Heart left ventricle (tissue), 16 donors: Measurements from ENCODE around the gene RALGPS1. TPM values are rescaled to one million over a fixed set of nuclear protein-coding genes. Genes with fewer than 3 reads are reported as not detected.
A peak's percentile ranks its signal among the peaks of the same experiment; 100 is the strongest.

ENCODE experiments used
- ATAC-seq, 4 donors: fragments of 200-7000 bp; cut with Tn5 transposase; one replicate each; pipeline ENCODE4 v1.9.1; 2020 to 2022; ENCODE audit warnings: moderate library complexity in 4 of 4, mild to moderate bottlenecking in 3 of 4, moderate number of reproducible peaks in 1 of 4
- DNase-seq, 5 donors: peaks; one replicate each; pipeline ENCODE4 v3.0.0-alpha.2; 2020
- H3K27ac ChIP-seq, 12 donors: fragments of 200-600 bp; sonication (generic) in 4 of 12; one replicate each; pipeline versions ENCODE4 v1.5.0 to v1.8.0; 2016 to 2022; ENCODE audit warnings: mild to moderate bottlenecking in 2 of 12
- H3K27me3 ChIP-seq, 9 donors: fragments of 200-600 bp; sonication (generic) in 2 of 9; one replicate each; pipeline versions ENCODE4 v1.5.1 to v1.8.0; 2016 to 2022; ENCODE audit warnings: mild to moderate bottlenecking in 3 of 9
- H3K36me3 ChIP-seq, 9 donors: fragments of 200-600 bp; sonication (generic) in 2 of 9; one replicate each; pipeline versions ENCODE4 v1.5.0 to v1.8.0; 2018 to 2022; ENCODE audit warnings: mild to moderate bottlenecking in 2 of 9
- H3K4me1 ChIP-seq, 12 donors: fragments of 200-600 bp; sonication (generic) in 4 of 12; one replicate each; pipeline versions ENCODE4 v1.5.0 to v1.8.0; 2016 to 2022; ENCODE audit warnings: mild to moderate bottlenecking in 3 of 12
- H3K4me3 ChIP-seq, 12 donors: fragments of 200-600 bp; sonication (generic) in 4 of 12; one replicate each; pipeline versions ENCODE4 v1.5.0 to v1.8.0; 2017 to 2022; ENCODE audit warnings: mild to moderate bottlenecking in 9 of 12, moderate library complexity in 4 of 12
- H3K9me3 ChIP-seq, 12 donors: fragments of 200-600 bp; sonication (generic) in 4 of 12; one replicate each; pipeline versions ENCODE4 v1.5.0 to v1.8.0; 2016 to 2022; ENCODE audit warnings: mild to moderate bottlenecking in 1 of 12
- CTCF ChIP-seq, 12 donors: fragments of 200-600 bp; sonication (generic) in 4 of 12; IDR thresholded peaks; one replicate each; pipeline versions ENCODE4 v1.5.0 to v1.8.0; 2018 to 2022; ENCODE audit warnings: antibody characterized with exemption in 12 of 12, mild to moderate bottlenecking in 5 of 12
- POLR2A ChIP-seq, 2 donors: fragments of 450-650 bp; IDR thresholded peaks; one replicate each; pipeline ENCODE4 v1.6.1; 2017; ENCODE audit warnings: antibody characterized with exemption in 2 of 2, mild to moderate bottlenecking in 2 of 2, moderate library complexity in 2 of 2
- WGBS, 4 donors: extraction: QIAGEN DNeasy Blood & Tissue Kit in 2 of 4; methylation state at CpG; one replicate each; pipeline versions ENCODE4 v1.1.5 to v1.1.7; 2013 to 2018; 5-methylcytosine and 5-hydroxymethylcytosine counted together
- intact Hi-C, 10 donors: fragments of 100-400 bp; cut with DNase I; formaldehyde crosslinking; loops; one replicate each; pipeline versions ENCODE4 v1.11.1 to v1.14.2; 2022
- polyA plus RNA-seq, 2 donors: library from polyadenylated mRNA; stranded (reverse); fragments of 200-250 nt; gene quantifications; one replicate each; pipeline ENCODE4 v1.2.3, GENCODE V29; 2013
- total RNA-seq, 9 donors: library from RNA; depleted of rRNA in 2 of 9; stranded (reverse); fragments of >200 nt in 2 of 9; fragmentation: NEBNext Ultra II Directional in 3 of 9; extraction: Animal tissue kit (Norgen Biotek cat#: 25700) in 3 of 9; gene quantifications; one replicate each; pipeline versions ENCODE4 v1.1.0 to v1.2.4, GENCODE V29; 2016 to 2023
- donor health status: ischemic (EF 13 %, LVEDD 7.1; RV severe dilation, severe dysfunction).
- donor health status: healthy with polysubstance abuse.
- donor health status: DM: no; HTN: yes; CAD: no.
- donor health status: DM: no; HTN: no; CAD: no.
- donor health status: ischemic (EF 25% LVEDD 6.9; RV normal size, moderate dysfunction).
- donor health status: ischemic (EF 25% LVEDD 5.7; RV mildly dilated, moderate dysfunction).
- donor health status: healthy.
- donor health status: DM: yes; HTN: yes; CAD: no.
- donor health status: ischemic (EF 35%, LVEDD 5.7; RV mildly dilated, moderate dysfunction).
- donor health status: nonischemic (EF 11% LVEDD 7.7; RV severe dilation, severe dysfunction).
- donor health status: DM: yes; HTN: yes; CAD: no.
- donor health status: PGD.
- donor health status: ischemic (EF 29% LVEDD 5.4; RV normal size, mild dysfunction).
- donor health status: nonischemic (EF 23%, LVEDD 6.1; RV moderate dilation, normal function).

Gene RALGPS1
- total and polyA plus RNA-seq, 11 donors = 8.0 to 21.8 (median 14.4) TPM

GRCh38 chr9:127175764-127176163 lies 261.2 kb downstream of the RALGPS1 start:
- ATAC-seq (no peak), DNase-seq (peak in 1 of 5 donors; percentile 16)
- peaks cover 0 to 37% (median 20%) of the 10 kb centered on the region in 12 donors for H3K4me1 ChIP-seq
- no peaks in the 10 kb centered on the region for H3K27me3 ChIP-seq
- no peaks in the 10 kb centered on the region for H3K9me3 ChIP-seq
- H3K4me3 ChIP-seq = no peak overlapping the region
- intact Hi-C loops = no loop called here
- no peak overlapping the region for H3K27ac ChIP-seq
- no peak for TF ChIP-seq CTCF (IDR thresholded peaks at IDR 0.05)
- TF ChIP-seq POLR2A (IDR thresholded peaks at IDR 0.05) = no peak
- WGBS, 4 donors = 79 to 91% (median 85%) methylated on average over 6 of the region's 6 CpGs
- H3K36me3 ChIP-seq = peaks cover 0 to 3% (median 0%) of the 10 kb centered on the region in 9 donors

- intact Hi-C loops = no loop called here
- WGBS, 4 donors = 95 to 100% (median 98%) methylated on average over 3 of the region's 3 CpGs
- H3K36me3 ChIP-seq = peaks cover 0 to 3% (median 0%) of the 10 kb centered on the region in 9 donors
- TF ChIP-seq POLR2A (IDR thresholded peaks at IDR 0.05) (no peak), CTCF (IDR thresholded peaks at IDR 0.05) (no peak)
- H3K27me3 ChIP-seq = no peaks in the 10 kb centered on the region
- H3K27ac ChIP-seq = no peak overlapping the region
- DNase-seq (peak in 1 of 5 donors; percentile 12), ATAC-seq (no peak)
- H3K9me3 ChIP-seq = no peaks in the 10 kb centered on the region
- H3K4me3 ChIP-seq = no peak overlapping the region
- peaks cover 0 to 42% (median 20%) of the 10 kb centered on the region in 12 donors for H3K4me1 ChIP-seq
Measured at GRCh38 chr9:127176631-127177030, 262.0 kb downstream of the RALGPS1 start.

GRCh38 chr9:127177231-127177630 lies 262.6 kb downstream of the RALGPS1 start:
- no peak overlapping the region for H3K4me3 ChIP-seq
- TF ChIP-seq POLR2A (IDR thresholded peaks at IDR 0.05) = no peak
- TF ChIP-seq CTCF (IDR thresholded peaks at IDR 0.05) = no peak
- peaks cover 0 to 3% (median 0%) of the 10 kb centered on the region in 9 donors for H3K36me3 ChIP-seq
- intact Hi-C loops = no loop called here
- DNase-seq (peak in 2 of 5 donors; percentile 6 to 14), ATAC-seq (no peak)
- H3K27ac ChIP-seq = no peak overlapping the region
- 76 to 94% (median 91%) methylated on average over 6 of the region's 6 CpGs for WGBS, 4 donors
- peaks cover 0 to 46% (median 20%) of the 10 kb centered on the region in 12 donors for H3K4me1 ChIP-seq
- no peaks in the 10 kb centered on the region for H3K9me3 ChIP-seq
- H3K27me3 ChIP-seq = no peaks in the 10 kb centered on the region

- Histone ChIP-seq H3K9me3 (no peaks in the 10 kb centered on the region), H3K36me3 (peaks cover 0 to 2% (median 0%) of the 10 kb centered on the region in 9 donors), H3K4me3 (no peak overlapping the region), H3K27ac (no peak overlapping the region), H3K27me3 (no peaks in the 10 kb centered on the region), H3K4me1 (peaks cover 0 to 46% (median 20%) of the 10 kb centered on the region in 12 donors)
- DNase-seq (peak in 2 of 5 donors; percentile 16 to 23), ATAC-seq (no peak)
- intact Hi-C loops = no loop called here
- WGBS, 4 donors = 96 to 100% (median 97%) methylated on average over 3 of the region's 3 CpGs
- TF ChIP-seq POLR2A (IDR thresholded peaks at IDR 0.05) (no peak), CTCF (IDR thresholded peaks at IDR 0.05) (no peak)
Measured at GRCh38 chr9:127177665-127178265, 263.2 kb downstream of the RALGPS1 start.
